Nephron (organoid): ENCODE results near the gene CLCA2.

ENCODE experiments used
- H3K27ac Mint-ChIP-seq, 3 experiments: 2 replicates each; pipeline ENCODE4 v1.8.0; 2020; ENCODE audit warnings: mixed read lengths in 3 of 3, mild to moderate bottlenecking in 2 of 3, moderate library complexity in 1 of 3
- H3K27me3 Mint-ChIP-seq: 2 replicates; pipeline ENCODE4 v1.8.0; 2021; ENCODE audit warnings: low read depth, mild to moderate bottlenecking, moderate library complexity, mixed read lengths
- H3K36me3 Mint-ChIP-seq: 2 replicates; pipeline ENCODE4 v1.8.0; 2020; ENCODE audit warnings: low read depth, mixed read lengths
- H3K4me1 Mint-ChIP-seq: 2 replicates; pipeline ENCODE4 v1.8.0; 2020; ENCODE audit warnings: mixed read lengths
- H3K4me3 Mint-ChIP-seq, 3 experiments: 2 replicates each; pipeline ENCODE4 v1.8.0; 2020; ENCODE audit warnings: mild to moderate bottlenecking in 3 of 3, mixed read lengths in 3 of 3, moderate library complexity in 2 of 3
- H3K9me3 Mint-ChIP-seq: 2 replicates; pipeline ENCODE4 v1.8.0; 2020; ENCODE audit warnings: mixed read lengths
- TF ChIP-seq, protein P1 (sequence below), 3 experiments: fragments of 200-600 bp; sonication (generic); IDR thresholded peaks; one replicate each; pipeline ENCODE4 v1.5.0; 2021; ENCODE audit warnings: antibody characterized with exemption in 3 of 3; ENCODE audit not compliant: unreplicated experiment in 3 of 3

CLCA2 gene

DNA sequence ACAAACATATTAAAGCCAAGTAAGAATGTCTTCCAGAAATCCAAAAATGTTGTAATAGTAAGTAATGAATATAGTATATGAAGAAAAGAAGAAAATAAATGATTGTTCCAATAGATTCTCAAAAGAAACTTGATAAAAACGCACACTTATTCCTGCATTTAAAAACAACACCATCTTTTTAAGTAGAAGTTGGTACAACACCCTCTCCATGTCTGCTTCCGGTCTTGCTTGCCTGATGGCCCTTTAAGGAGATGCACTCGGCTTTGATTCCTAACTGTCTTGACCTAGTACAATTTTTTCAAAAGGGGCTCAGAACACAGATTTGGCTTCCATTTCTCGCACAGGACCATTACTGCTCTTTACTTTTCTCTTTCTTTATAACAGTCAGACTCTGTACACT, 53.7 kb downstream of the CLCA2 start:
- Mint-ChIP-seq H3K4me1 (peaks cover 14% of the 10 kb centered on the region), H3K27me3 (no peaks in the 10 kb centered on the region), H3K36me3 (no peaks in the 10 kb centered on the region), H3K27ac (peak overlapping the region in 1 of 3 experiments; percentile 48), H3K4me3 (no peak overlapping the region), H3K9me3 (no peaks in the 10 kb centered on the region)
- TF ChIP-seq, protein P1, sequence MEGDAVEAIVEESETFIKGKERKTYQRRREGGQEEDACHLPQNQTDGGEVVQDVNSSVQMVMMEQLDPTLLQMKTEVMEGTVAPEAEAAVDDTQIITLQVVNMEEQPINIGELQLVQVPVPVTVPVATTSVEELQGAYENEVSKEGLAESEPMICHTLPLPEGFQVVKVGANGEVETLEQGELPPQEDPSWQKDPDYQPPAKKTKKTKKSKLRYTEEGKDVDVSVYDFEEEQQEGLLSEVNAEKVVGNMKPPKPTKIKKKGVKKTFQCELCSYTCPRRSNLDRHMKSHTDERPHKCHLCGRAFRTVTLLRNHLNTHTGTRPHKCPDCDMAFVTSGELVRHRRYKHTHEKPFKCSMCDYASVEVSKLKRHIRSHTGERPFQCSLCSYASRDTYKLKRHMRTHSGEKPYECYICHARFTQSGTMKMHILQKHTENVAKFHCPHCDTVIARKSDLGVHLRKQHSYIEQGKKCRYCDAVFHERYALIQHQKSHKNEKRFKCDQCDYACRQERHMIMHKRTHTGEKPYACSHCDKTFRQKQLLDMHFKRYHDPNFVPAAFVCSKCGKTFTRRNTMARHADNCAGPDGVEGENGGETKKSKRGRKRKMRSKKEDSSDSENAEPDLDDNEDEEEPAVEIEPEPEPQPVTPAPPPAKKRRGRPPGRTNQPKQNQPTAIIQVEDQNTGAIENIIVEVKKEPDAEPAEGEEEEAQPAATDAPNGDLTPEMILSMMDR (IDR thresholded peaks at IDR 0.05; ENCODE audit: unreplicated experiment in 3 of 3), result no peak

DNA sequence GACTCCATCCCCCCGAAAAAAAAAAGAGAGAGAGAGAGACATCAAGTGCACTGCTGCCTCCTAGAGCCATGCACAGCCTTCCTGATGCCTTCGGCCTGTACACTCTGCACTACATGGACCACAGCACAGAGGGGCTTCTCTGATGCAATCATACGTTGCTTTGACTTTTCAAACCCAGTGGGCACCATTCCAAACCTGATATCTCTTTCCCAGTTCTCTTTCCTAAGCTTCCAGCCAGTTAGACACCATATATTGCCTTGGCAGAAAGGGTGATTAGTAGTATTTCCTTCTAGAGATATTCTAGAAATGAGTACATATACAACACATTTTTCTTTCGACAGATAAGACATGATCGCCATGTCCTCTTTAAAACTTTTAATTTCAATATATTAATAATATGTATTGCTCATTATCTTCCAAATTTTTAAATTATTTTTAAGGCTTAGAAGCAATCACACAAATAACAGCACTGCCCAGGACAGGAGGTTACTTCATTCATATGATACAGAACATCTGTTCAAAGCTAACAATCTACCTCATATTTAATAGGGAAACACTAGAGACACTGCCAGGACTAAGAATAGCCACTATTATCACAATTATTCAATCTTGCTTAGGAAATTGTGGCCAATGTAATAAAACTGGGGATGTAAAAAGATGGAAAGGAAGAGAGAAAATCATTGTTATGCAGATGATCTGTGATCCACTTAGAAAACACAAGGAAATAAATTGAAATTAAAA, 54.6 kb downstream of the CLCA2 start:
- Mint-ChIP-seq H3K4me1 (peaks cover 14% of the 10 kb centered on the region), H3K36me3 (no peaks in the 10 kb centered on the region), H3K9me3 (no peaks in the 10 kb centered on the region), H3K4me3 (no peak overlapping the region), H3K27me3 (no peaks in the 10 kb centered on the region), H3K27ac (peak overlapping the region in 2 of 3 experiments; percentile 14 to 48)
- TF ChIP-seq, protein P1 (IDR thresholded peaks at IDR 0.05; ENCODE audit: unreplicated experiment in 3 of 3), result no peak

DNA sequence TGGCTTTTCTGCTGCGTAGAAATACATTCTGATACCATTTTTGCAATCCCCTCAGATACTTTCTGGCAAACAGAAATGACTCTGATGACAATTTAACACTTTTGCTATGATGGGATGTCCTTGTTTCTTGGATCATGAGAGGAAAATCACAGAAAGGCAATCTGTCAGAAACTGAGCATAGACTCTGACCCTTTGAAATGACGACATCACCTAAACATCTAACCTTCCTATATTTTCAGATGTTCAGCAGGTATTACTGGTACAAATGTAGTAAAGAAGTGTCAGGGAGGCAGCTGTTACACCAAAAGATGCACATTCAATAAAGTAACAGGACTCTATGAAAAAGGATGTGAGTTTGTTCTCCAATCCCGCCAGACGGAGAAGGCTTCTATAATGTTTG, 58.0 kb downstream of the CLCA2 start:
- Mint-ChIP-seq H3K27me3 (no peaks in the 10 kb centered on the region), H3K4me1 (peaks cover 14% of the 10 kb centered on the region), H3K27ac (no peak overlapping the region), H3K4me3 (no peak overlapping the region), H3K9me3 (no peaks in the 10 kb centered on the region), H3K36me3 (no peaks in the 10 kb centered on the region)
- TF ChIP-seq, protein P1 (IDR thresholded peaks at IDR 0.05; ENCODE audit: unreplicated experiment in 3 of 3), result no peak

DNA sequence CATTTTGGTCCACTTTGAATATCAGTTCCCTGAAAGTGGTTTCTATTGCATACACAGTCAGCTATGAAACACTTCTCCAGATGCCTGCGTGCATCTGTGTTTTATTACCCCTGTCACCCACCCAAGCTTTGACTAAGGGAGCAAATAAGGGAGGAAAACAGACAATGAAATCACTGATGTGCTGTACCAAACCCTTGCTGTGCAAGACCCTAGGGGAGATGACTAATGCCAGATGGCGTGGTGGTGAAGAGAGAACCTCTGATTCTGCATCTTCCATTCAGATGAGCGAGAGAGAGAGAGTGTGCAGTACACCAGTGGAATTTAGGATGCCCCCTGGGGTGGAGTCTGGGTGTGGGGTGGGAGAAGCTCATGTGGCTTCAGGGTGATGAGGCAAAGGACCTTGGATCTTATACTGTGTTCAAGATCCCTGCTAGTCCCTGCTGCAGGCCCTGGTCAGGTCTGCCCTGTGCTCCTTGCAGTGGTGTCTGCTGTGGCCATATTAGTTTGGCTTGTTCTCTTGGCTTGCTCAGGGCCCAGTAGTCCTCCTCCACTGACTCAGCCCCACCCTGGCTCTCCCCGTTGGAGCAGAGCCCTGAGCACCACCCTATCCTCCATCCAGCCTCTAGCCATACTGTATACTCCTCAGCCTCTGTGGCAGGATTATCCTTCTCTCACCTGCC, 63.3 kb downstream of the CLCA2 start:
- Mint-ChIP-seq H3K9me3 (no peaks in the 10 kb centered on the region), H3K27me3 (peaks cover 8% of the 10 kb centered on the region), H3K4me3 (no peak overlapping the region), H3K27ac (no peak overlapping the region), H3K4me1 (no peaks in the 10 kb centered on the region), H3K36me3 (no peaks in the 10 kb centered on the region)
- TF ChIP-seq, protein P1 (IDR thresholded peaks at IDR 0.05; ENCODE audit: unreplicated experiment in 3 of 3), result no peak

DNA sequence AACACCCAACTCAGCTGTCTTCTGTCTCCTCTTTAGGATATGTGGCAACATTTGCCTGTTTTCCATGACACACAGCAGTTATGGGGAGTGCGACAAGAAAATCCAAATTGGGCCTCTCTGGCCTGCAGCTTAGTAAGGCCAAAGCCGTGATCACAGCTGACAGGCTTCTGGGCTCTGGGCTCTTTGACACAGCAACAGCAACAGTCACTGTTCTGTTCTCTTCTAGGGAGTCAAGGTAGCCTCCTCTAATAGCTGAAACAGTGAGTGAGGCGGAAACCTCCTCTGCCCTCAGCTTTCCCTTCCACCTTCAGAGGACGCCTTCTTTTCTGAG, 63.8 kb downstream of the CLCA2 start:
- no peak overlapping the region for H3K27ac Mint-ChIP-seq
- TF ChIP-seq, protein P1 (IDR thresholded peaks at IDR 0.05; ENCODE audit: unreplicated experiment in 3 of 3), result no peak
- H3K9me3 Mint-ChIP-seq, result no peaks in the 10 kb centered on the region
- H3K4me3 Mint-ChIP-seq, result no peak overlapping the region
- no peaks in the 10 kb centered on the region for H3K4me1 Mint-ChIP-seq
- no peaks in the 10 kb centered on the region for H3K36me3 Mint-ChIP-seq
- H3K27me3 Mint-ChIP-seq, result peaks cover 8% of the 10 kb centered on the region
